Omental fat pad (tissue), 4 donors: ENCODE measurements around the gene RIPOR3. TPM values are rescaled to one million over a fixed set of nuclear protein-coding genes. Genes with fewer than 3 reads are reported as not detected.
A peak's percentile ranks its signal among the peaks of the same experiment; 100 is the strongest.
"Not testable (repeated sequence)": the region's sequence is repeated elsewhere in the genome, so short reads cannot be mapped to it uniquely, and the experiment has no call there.

Experiments used
- ATAC-seq: fragments of 150-250 bp; one replicate; pipeline ENCODE4 v1.9.1; 2016; ENCODE audit warnings: mild to moderate bottlenecking, moderate library complexity; ENCODE audit not compliant: low FRiP score
- DNase-seq: peaks from one replicate; pipeline ENCODE4 v3.0.0-alpha.2; 2019; ENCODE audit warnings: low spot score
- CTCF ChIP-seq, 3 donors: fragments of 450-650 bp; IDR thresholded peaks; one replicate each; pipeline ENCODE4 v1.5.1; 2016 to 2017; ENCODE audit warnings: antibody characterized with exemption in 3 of 3, mild to moderate bottlenecking in 3 of 3, moderate library complexity in 2 of 3
- total RNA-seq, 4 donors: library from RNA; depleted of rRNA; stranded (reverse); fragments of >200 nt; gene quantifications; one replicate each; pipeline ENCODE4 v1.1.0, GENCODE V29; 2016

The RIPOR3 gene
- total RNA-seq, 4 donors from 2014 or later: 7.8 to 81.8 (median 16.6) TPM

GRCh38 chr20:50645253-50646068, 45.9 kb downstream of the RIPOR3 start:
- ATAC-seq (peak; percentile 84), DNase-seq (peak; percentile 53)
- no peak for TF ChIP-seq CTCF (IDR thresholded peaks at IDR 0.05)

- DNase-seq: no peak
- ATAC-seq: no peak
- TF ChIP-seq CTCF (IDR thresholded peaks at IDR 0.05): no peak
These were observed 49.0 kb downstream of the RIPOR3 start for GRCh38 chr20:50642288-50642803.

- ATAC-seq: not testable (repeated sequence)
These were observed 49.6 kb downstream of the RIPOR3 start for GRCh38 chr20:50641625-50642287.

GRCh38 chr20:50639971-50640711, 51.2 kb downstream of the RIPOR3 start:
- not testable (repeated sequence) for DNase-seq, ATAC-seq

More at GRCh38 chr20:50641625-50642287, 49.6 kb downstream of the RIPOR3 start:
- not testable (repeated sequence) for DNase-seq

- DNase-seq (peak; percentile 68), ATAC-seq (peak; percentile 67)
These were observed 53.1 kb downstream of the RIPOR3 start for GRCh38 chr20:50638015-50638847.

GRCh38 chr20:50636601-50637540, 54.5 kb downstream of the RIPOR3 start:
- ATAC-seq: no peak
- no peak for DNase-seq
- no peak for TF ChIP-seq CTCF (IDR thresholded peaks at IDR 0.05)

GRCh38 chr20:50635676-50636600, 55.4 kb downstream of the RIPOR3 start:
- peak in 1 of 3 donors; percentile 64 for TF ChIP-seq CTCF (IDR thresholded peaks at IDR 0.05)
- ATAC-seq (peak; percentile 29), DNase-seq (peak; percentile 68)
